ENCODE data around the gene MIPOL1.

The MIPOL1 gene

DNA sequence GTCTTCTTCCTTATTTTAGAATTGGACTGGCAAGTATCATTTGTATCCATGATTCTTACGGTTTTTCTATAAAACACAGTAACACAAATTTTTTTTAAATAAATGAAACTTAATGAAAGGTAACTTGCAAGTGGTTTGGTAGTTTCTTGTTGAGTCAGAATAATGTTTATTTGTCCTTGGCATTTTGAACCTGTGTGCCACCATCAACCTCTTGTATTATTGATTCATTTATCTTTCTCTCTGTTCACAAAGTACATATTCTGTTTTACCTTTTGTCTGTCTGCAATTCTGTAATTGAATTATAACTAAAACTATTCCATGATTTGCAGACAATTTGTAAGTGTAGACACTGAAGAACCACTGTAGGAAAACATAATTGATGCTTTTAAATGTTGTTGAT lies 54.7 kb downstream of the MIPOL1 start:
- H3K4me3 ChIP-seq (ENCODE audit: control insufficient read depth, low read depth, low read length): no peak overlapping the region
- no peak for DNase-seq (ENCODE audit: low read depth)
- TF ChIP-seq, protein P1, sequence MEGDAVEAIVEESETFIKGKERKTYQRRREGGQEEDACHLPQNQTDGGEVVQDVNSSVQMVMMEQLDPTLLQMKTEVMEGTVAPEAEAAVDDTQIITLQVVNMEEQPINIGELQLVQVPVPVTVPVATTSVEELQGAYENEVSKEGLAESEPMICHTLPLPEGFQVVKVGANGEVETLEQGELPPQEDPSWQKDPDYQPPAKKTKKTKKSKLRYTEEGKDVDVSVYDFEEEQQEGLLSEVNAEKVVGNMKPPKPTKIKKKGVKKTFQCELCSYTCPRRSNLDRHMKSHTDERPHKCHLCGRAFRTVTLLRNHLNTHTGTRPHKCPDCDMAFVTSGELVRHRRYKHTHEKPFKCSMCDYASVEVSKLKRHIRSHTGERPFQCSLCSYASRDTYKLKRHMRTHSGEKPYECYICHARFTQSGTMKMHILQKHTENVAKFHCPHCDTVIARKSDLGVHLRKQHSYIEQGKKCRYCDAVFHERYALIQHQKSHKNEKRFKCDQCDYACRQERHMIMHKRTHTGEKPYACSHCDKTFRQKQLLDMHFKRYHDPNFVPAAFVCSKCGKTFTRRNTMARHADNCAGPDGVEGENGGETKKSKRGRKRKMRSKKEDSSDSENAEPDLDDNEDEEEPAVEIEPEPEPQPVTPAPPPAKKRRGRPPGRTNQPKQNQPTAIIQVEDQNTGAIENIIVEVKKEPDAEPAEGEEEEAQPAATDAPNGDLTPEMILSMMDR (conservative IDR thresholded peaks at IDR 0.05; ENCODE audit: control insufficient read depth, insufficient read depth, low read depth, low read length): no peak

DNA sequence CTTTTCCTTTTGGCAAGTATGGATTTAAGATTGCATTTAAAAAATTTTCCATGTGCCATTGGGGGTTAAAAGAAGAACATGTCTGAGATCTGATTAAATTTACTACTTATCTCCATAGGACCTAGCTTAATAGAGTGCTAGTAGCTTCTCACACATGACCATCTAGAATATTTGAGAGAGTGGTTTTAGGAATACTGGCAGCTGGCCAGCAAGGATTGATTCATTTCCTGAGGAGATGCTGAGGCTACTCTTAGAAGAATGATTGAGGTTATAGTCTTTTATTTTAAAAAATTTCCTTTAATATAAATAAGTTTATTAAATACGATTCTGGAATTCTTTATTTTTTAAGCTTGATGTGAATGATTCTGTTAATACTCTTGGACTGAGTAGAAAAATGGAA lies 56.2 kb downstream of the MIPOL1 start:
- TF ChIP-seq, protein P1 (conservative IDR thresholded peaks at IDR 0.05; ENCODE audit: control insufficient read depth, insufficient read depth, low read depth, low read length): no peak
- DNase-seq (ENCODE audit: low read depth): peak; percentile 76
- no peak overlapping the region for H3K4me3 ChIP-seq (ENCODE audit: control insufficient read depth, low read depth, low read length)

DNA sequence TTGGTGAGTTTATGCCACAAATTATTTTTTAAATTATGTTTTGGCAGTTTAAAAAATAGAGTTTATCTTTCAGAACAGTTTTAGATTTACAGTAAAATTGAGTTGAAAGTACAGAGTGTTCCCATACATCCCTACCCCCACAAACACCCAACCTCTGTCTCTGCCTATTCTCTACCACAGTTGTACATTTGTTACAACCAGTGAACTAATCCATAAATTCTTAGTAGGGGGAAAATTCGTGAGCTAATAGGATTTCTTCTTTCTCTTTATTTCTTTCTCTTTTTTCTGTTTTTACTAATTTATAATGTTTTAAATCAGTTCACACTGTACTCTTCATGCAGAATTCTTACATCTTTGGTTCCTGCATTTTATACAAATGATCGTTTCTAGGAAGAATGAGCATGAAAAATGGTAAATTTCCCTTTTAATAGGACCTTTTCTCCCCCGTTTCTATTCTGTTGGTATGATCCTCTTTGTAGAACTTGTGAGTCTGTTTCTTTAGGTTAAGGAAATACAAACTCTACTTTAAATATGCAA lies 56.7 kb downstream of the MIPOL1 start:
- H3K4me3 ChIP-seq (ENCODE audit: control insufficient read depth, low read depth, low read length): no peak overlapping the region
- DNase-seq (ENCODE audit: low read depth): peak; percentile 5
- TF ChIP-seq, protein P1 (conservative IDR thresholded peaks at IDR 0.05; ENCODE audit: control insufficient read depth, insufficient read depth, low read depth, low read length): no peak

DNA sequence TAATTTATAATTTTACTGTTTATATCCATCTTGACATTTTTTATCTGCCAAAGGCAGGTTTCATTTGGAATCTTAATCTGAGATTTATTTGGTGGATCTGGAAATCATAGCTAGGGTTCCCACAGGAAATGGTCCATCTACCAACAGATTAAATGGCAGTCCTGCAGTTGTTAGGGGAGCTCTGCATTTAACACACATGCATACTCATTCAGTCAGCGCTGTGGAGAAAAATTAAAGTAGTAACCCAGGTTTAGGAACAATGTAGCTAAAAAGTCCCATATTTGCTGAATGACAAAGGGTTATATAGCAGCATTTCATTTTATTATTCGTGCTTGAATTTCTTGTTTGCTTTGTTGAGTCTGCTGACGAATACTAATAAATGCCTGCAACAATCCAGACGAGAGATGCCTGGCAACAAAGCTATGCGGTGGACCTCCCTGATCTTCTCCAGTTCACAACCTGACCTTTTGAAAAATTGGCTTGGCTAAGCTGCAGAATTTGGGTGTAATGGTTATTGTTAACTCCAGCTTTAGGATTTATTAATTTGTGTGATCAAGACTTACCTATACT lies 59.8 kb downstream of the MIPOL1 start:
- DNase-seq (ENCODE audit: low read depth): no peak
- TF ChIP-seq, protein P1 (conservative IDR thresholded peaks at IDR 0.05; ENCODE audit: control insufficient read depth, insufficient read depth, low read depth, low read length): no peak
- H3K4me3 ChIP-seq (ENCODE audit: control insufficient read depth, low read depth, low read length): no peak overlapping the region

DNA sequence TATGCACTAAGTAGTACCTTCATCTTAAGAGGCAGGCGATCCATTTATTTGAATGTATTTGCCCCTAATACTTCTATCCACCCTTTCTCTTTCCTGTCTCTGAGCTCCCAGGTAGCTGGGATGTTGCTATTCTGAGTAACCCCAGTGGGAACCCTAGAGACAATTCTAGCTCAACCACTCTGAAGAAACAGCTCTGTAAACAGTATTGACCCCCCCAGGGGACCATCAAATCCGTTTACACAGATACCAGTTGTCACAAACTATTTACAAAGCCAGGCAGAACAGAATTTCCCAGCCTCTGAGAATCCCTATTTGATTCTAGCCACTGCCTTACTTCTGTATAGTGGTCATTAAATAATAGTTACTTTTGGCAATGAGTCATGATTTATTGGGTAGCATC lies 64.9 kb downstream of the MIPOL1 start:
- TF ChIP-seq, protein P1 (conservative IDR thresholded peaks at IDR 0.05; ENCODE audit: control insufficient read depth, insufficient read depth, low read depth, low read length): no peak
- no peak for DNase-seq (ENCODE audit: low read depth)
- H3K4me3 ChIP-seq (ENCODE audit: control insufficient read depth, low read depth, low read length): no peak overlapping the region

DNA sequence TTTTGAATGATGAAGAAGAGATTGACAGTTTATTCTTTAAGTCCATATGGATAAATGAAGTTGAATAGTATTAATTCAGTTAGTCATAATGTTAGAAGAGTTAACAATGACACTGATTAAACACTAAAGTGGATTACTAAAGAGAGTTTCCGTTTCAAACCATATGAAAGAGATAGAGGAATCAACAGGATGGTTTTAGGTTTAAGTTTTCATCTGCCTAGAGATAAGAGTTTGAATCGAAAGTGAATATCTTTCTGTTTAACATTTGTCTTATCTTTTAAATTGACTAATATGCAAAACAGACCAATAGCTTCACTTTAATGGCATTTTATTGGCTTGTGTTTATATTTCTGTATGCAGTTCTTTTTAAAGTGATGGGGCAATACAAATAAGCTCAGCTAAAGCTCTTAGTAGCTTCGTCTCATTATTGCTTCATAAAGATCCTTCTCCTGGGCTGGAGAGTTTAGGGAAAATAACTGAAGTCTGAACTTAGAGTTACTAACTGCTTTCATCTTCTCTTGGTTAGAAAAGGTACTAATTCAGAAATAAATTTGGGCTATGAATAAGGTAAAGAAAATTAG lies 66.0 kb downstream of the MIPOL1 start:
- H3K4me3 ChIP-seq (ENCODE audit: control insufficient read depth, low read depth, low read length): no peak overlapping the region
- TF ChIP-seq, protein P1 (conservative IDR thresholded peaks at IDR 0.05; ENCODE audit: control insufficient read depth, insufficient read depth, low read depth, low read length): no peak
- no peak for DNase-seq (ENCODE audit: low read depth)

Measured in fibroblast of mammary gland (primary cell).